Hepatocyte (in vitro differentiated cells): ENCODE results near the gene CAMTA2. TPM values are rescaled to one million over a fixed set of nuclear protein-coding genes. Genes with fewer than 3 reads are reported as not detected.

ENCODE experiments used
- DNase-seq: peaks from one replicate; pipeline ENCODE4 v3.0.0-alpha.2; 2016; ENCODE audit warnings: low spot score
- H2AFZ ChIP-seq: fragments of 200-600 bp; sonication (generic); 2 replicates; pipeline ENCODE4 v1.6.0; 2016; ENCODE audit warnings: antibody characterized with exemption, mild to moderate bottlenecking
- H3K27ac ChIP-seq: fragments of 200-600 bp; sonication (generic); 2 replicates; pipeline ENCODE4 v1.5.1; 2016; ENCODE audit warnings: mild to moderate bottlenecking
- H3K27me3 ChIP-seq: fragments of 200-600 bp; sonication (generic); 2 replicates; pipeline ENCODE4 v1.6.1; 2016
- H3K36me3 ChIP-seq: fragments of 200-600 bp; sonication (generic); replicated peaks from 2 replicates; pipeline ENCODE4 v1.5.1; 2016; ENCODE audit warnings: low read depth; ENCODE audit not compliant: insufficient read depth
- H3K4me1 ChIP-seq: fragments of 200-600 bp; sonication (generic); 2 replicates; pipeline ENCODE4 v1.5.1; 2016; ENCODE audit warnings: mild to moderate bottlenecking, moderate library complexity; ENCODE audit not compliant: insufficient read depth
- H3K4me2 ChIP-seq: fragments of 200-600 bp; sonication (generic); 2 replicates; pipeline ENCODE4 v1.6.0; 2016
- H3K4me3 ChIP-seq: fragments of 200-600 bp; sonication (generic); 2 replicates; pipeline ENCODE4 v1.5.1; 2016; ENCODE audit warnings: mild to moderate bottlenecking
- H3K79me2 ChIP-seq: fragments of 200-600 bp; sonication (generic); 2 replicates; pipeline ENCODE4 v1.6.0; 2017; ENCODE audit warnings: mild to moderate bottlenecking
- H3K9me2 ChIP-seq: fragments of 200-600 bp; sonication (generic); replicated peaks from 2 replicates; pipeline ENCODE4 v1.6.0; 2017; ENCODE audit warnings: mild to moderate bottlenecking; ENCODE audit not compliant: insufficient read depth
- H3K9me3 ChIP-seq: fragments of 200-600 bp; sonication (generic); 2 replicates; pipeline ENCODE4 v1.5.1; 2016; ENCODE audit warnings: low read depth, mild to moderate bottlenecking
- H4K20me1 ChIP-seq: fragments of 200-600 bp; sonication (generic); 2 replicates; pipeline ENCODE4 v1.6.0; 2016; ENCODE audit warnings: mild to moderate bottlenecking; ENCODE audit not compliant: insufficient read depth, poor library complexity, severe bottlenecking
- EZH2 ChIP-seq: fragments of 200-600 bp; sonication (generic); IDR thresholded peaks from 2 replicates; pipeline ENCODE4 v1.6.1; 2016; ENCODE audit warnings: antibody characterized with exemption, mild to moderate bottlenecking, borderline replicate concordance
- EZH2phosphoT487 ChIP-seq: fragments of 200-600 bp; sonication (generic); IDR thresholded peaks from one replicate; pipeline ENCODE4 v1.6.1; 2018; ENCODE audit warnings: antibody characterized with exemption, mild to moderate bottlenecking, low read depth, moderate library complexity; ENCODE audit not compliant: unreplicated experiment, severe bottlenecking
- WGBS: methylation state at CpG from one replicate; pipeline ENCODE4 v1.1.6; 2016; ENCODE audit warnings: low lambda C conversion rate; ENCODE audit errors: missing lambda C conversion rate; 5-methylcytosine and 5-hydroxymethylcytosine counted together
- polyA plus RNA-seq: library from polyadenylated mRNA; unstranded; fragments of >200 nt; fragmentation: Nextera tagmentation; extraction: Ambion mirVana; gene quantifications from 2 replicates; pipeline ENCODE4 v1.2.1, GENCODE V29; 2016
- total RNA-seq: library from RNA; depleted of rRNA; stranded (reverse); fragments of >200 nt; gene quantifications from 2 replicates; pipeline ENCODE4 v1.2.3, GENCODE V29; 2014
- TF ChIP-seq, protein P1 (sequence below): fragments of 200-600 bp; sonication (generic); IDR thresholded peaks from 2 replicates; pipeline ENCODE4 v1.5.1; 2016; ENCODE audit warnings: antibody characterized with exemption, mild to moderate bottlenecking; ENCODE audit not compliant: poor library complexity

The CAMTA2 gene
- total and polyA plus RNA-seq, 2 experiments from 2014 or later, result 12.5 to 45.6 TPM

DNA sequence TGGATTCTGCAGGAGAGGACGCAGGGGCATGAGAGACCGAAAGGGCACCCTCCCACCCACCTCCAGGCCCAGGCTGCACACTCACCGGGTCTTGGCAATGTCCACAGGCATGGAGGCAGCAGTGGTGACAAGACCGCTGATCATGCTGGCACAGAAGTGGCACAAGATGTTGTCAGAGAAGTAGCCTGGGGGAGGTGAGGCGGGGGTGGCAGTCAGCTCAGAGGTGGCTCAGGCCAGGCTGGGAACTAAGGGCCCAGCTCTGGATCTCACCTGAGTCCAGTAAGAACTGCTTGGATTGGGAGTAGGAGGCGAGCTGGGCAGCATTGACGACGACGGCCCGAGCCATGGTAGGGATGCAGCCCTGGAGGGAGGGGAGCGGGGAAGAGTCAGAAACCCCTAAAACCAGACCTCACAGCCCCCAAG is 49.4 kb downstream of the CAMTA2 start:
- Histone ChIP-seq H3K4me2 (peak overlapping the region; percentile 94), H2AFZ (no peak overlapping the region), H3K4me1 (peaks cover 23% of the 10 kb centered on the region), H4K20me1 (no peaks in the 10 kb centered on the region), H3K79me2 (peaks cover 41% of the 10 kb centered on the region), H3K9me2 (no peaks in the 10 kb centered on the region), H3K4me3 (no peak overlapping the region), H3K36me3 (no peaks in the 10 kb centered on the region), H3K27ac (no peak overlapping the region), H3K9me3 (no peaks in the 10 kb centered on the region), H3K27me3 (no peaks in the 10 kb centered on the region)
- 94% methylated on average over 11 of the region's 11 CpGs for WGBS
- TF ChIP-seq EZH2phosphoT487, result no peak
- TF ChIP-seq EZH2, result no peak
- TF ChIP-seq, protein P1, sequence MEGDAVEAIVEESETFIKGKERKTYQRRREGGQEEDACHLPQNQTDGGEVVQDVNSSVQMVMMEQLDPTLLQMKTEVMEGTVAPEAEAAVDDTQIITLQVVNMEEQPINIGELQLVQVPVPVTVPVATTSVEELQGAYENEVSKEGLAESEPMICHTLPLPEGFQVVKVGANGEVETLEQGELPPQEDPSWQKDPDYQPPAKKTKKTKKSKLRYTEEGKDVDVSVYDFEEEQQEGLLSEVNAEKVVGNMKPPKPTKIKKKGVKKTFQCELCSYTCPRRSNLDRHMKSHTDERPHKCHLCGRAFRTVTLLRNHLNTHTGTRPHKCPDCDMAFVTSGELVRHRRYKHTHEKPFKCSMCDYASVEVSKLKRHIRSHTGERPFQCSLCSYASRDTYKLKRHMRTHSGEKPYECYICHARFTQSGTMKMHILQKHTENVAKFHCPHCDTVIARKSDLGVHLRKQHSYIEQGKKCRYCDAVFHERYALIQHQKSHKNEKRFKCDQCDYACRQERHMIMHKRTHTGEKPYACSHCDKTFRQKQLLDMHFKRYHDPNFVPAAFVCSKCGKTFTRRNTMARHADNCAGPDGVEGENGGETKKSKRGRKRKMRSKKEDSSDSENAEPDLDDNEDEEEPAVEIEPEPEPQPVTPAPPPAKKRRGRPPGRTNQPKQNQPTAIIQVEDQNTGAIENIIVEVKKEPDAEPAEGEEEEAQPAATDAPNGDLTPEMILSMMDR, result no peak
- no peak for DNase-seq

DNA sequence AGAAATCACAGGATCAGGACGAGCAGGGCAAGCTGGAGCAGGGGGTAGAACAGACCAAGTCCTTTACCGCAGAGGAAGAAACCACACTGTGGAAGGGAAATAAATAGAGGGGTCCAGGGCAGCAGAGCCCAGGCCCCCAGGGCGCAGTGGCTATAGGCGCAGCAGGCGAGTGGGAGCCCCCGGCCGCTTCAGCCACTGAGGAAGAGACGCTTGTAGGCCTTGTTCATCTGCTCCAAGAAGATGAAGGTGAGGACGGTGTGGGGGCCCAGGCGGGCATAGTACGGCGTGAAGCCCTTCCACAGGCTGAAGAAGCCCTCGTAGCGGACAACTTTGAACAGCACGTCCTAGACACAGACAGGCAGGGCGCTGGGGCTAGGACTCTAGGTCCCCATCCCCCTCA is 49.9 kb downstream of the CAMTA2 start:
- 90% methylated on average over 16 of the region's 16 CpGs for WGBS

DNA sequence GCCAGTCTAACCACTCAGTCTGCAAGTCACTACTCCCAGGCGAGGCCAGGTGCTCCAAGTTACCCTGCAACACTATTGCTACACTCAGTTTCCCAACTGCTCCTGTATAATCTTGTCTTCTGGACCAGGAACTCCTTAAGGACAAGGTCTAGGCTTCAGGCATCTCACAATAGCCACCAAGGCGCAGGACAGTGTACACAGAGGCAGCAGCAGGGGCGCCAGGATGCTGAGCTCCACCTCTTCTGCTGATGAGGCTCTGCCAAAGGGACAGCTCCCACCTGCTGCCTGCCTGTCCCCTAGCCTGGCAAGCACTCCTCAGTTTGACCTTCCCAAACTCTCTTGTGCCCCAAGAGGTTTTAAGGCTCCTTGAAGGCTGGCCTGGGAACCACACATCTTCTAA is 51.0 kb downstream of the CAMTA2 start:
- Histone ChIP-seq H3K27me3 (no peaks in the 10 kb centered on the region), H4K20me1 (no peaks in the 10 kb centered on the region), H3K9me3 (no peaks in the 10 kb centered on the region), H3K79me2 (peaks cover 30% of the 10 kb centered on the region), H3K4me1 (peaks cover 17% of the 10 kb centered on the region), H3K36me3 (no peaks in the 10 kb centered on the region), H2AFZ (no peak overlapping the region), H3K4me2 (no peak overlapping the region), H3K4me3 (no peak overlapping the region), H3K27ac (no peak overlapping the region), H3K9me2 (no peaks in the 10 kb centered on the region)
- 100% methylated on average over 3 of the region's 3 CpGs for WGBS
- TF ChIP-seq, protein P1, result no peak
- no peak for TF ChIP-seq EZH2
- TF ChIP-seq EZH2phosphoT487, result no peak
- DNase-seq, result no peak

More for the DNA sequence above, 49.9 kb downstream of the CAMTA2 start:
- Histone ChIP-seq H3K4me3 (no peak overlapping the region), H3K27me3 (no peaks in the 10 kb centered on the region), H3K4me1 (peaks cover 23% of the 10 kb centered on the region), H3K9me2 (no peaks in the 10 kb centered on the region), H3K36me3 (no peaks in the 10 kb centered on the region), H3K4me2 (no peak overlapping the region), H3K79me2 (peaks cover 41% of the 10 kb centered on the region), H3K27ac (no peak overlapping the region), H4K20me1 (no peaks in the 10 kb centered on the region), H3K9me3 (no peaks in the 10 kb centered on the region), H2AFZ (no peak overlapping the region)
- DNase-seq, result no peak
- no peak for TF ChIP-seq EZH2

DNA sequence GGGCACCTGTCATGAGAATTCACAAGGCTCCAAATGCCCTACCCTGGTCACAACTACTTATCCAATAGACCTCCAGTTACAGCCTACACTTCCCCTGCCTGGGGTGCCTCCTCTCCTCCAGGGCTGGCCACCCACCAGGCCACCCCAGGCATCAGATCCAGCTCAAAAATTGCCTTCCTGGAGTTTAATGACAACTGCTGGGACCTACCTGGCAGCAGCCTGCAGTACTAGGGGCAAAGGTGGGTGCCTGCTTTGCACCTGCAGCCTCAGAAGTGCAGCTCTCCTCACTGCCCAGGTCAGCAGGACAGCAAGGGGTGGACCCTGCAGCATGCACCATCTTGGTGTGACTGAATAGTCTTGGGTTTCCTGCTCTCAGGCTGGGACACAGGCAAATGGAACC is 51.8 kb downstream of the CAMTA2 start:
- no peaks in the 10 kb centered on the region for H3K9me3 ChIP-seq
- H3K36me3 ChIP-seq, result no peaks in the 10 kb centered on the region
- no peaks in the 10 kb centered on the region for H3K9me2 ChIP-seq
- H3K27me3 ChIP-seq, result no peaks in the 10 kb centered on the region
- no peak overlapping the region for H3K27ac ChIP-seq
- TF ChIP-seq, protein P1, result no peak
- TF ChIP-seq EZH2, result no peak
- TF ChIP-seq EZH2phosphoT487, result no peak
- no peak for DNase-seq
- H3K4me1 ChIP-seq, result peaks cover 12% of the 10 kb centered on the region
- no peaks in the 10 kb centered on the region for H4K20me1 ChIP-seq
- H3K4me3 ChIP-seq, result no peak overlapping the region
- no peak overlapping the region for H2AFZ ChIP-seq
- peaks cover 22% of the 10 kb centered on the region for H3K79me2 ChIP-seq
- no peak overlapping the region for H3K4me2 ChIP-seq
